Lower leg skin (tissue), 4 donors: ENCODE measurements around the gene C2orf92. TPM values are rescaled to one million over a fixed set of nuclear protein-coding genes. Genes with fewer than 3 reads are reported as not detected.

ENCODE experiments used
- DNase-seq, 2 donors: peaks; one replicate each; pipeline ENCODE4 v3.0.0-alpha.2; 2019; ENCODE audit warnings: low spot score in 2 of 2
- H3K4me3 ChIP-seq: fragments of 200-600 bp; sonication (generic); 2 replicates; pipeline ENCODE4 v1.5.1; 2017; ENCODE audit warnings: mild to moderate bottlenecking, low read depth; ENCODE audit not compliant: poor library complexity, severe bottlenecking
- CTCF ChIP-seq, 3 donors: fragments of 450-650 bp; IDR thresholded peaks; one replicate each; pipeline ENCODE4 v1.5.1; 2016; ENCODE audit warnings: antibody characterized with exemption in 3 of 3, mild to moderate bottlenecking in 3 of 3, moderate library complexity in 2 of 3
- POLR2A ChIP-seq, 2 donors: fragments of 450-650 bp; IDR thresholded peaks; one replicate each; pipeline ENCODE4 v1.6.1; 2016 to 2017; ENCODE audit warnings: antibody characterized with exemption in 2 of 2, mild to moderate bottlenecking in 1 of 2, moderate library complexity in 1 of 2
- WGBS, 2 donors: methylation state at CpG; one replicate each; pipeline ENCODE4 v1.1.5; 2018; 5-methylcytosine and 5-hydroxymethylcytosine counted together
- intact Hi-C: fragments of 100-400 bp; cut with DNase I; formaldehyde crosslinking; loops from one replicate; pipeline ENCODE4 v1.15.0; 2023; ENCODE audit warnings: low total_unique reads
- total RNA-seq, 4 donors: library from RNA; depleted of rRNA; stranded (reverse); fragments of >200 nt; gene quantifications; one replicate each; pipeline ENCODE4 v1.1.0, GENCODE V29; 2016

The C2orf92 gene
- total RNA-seq, 4 donors from 2014 or later, result 5.0 to 20.2 (median 13.4) TPM

GRCh38 chr2:97745474-97746174, 76.1 kb downstream of the C2orf92 start:
- intact Hi-C loops, result no loop called here
- TF ChIP-seq POLR2A (IDR thresholded peaks at IDR 0.05) (no peak), CTCF (IDR thresholded peaks at IDR 0.05) (no peak)
- 54 to 55% methylated on average over 10 of the region's 10 CpGs for WGBS, 2 donors
- DNase-seq, result peak in 1 of 2 donors; percentile 65
- H3K4me3 ChIP-seq, result no peak overlapping the region

GRCh38 chr2:97747285-97747684, 77.8 kb downstream of the C2orf92 start:
- TF ChIP-seq POLR2A (IDR thresholded peaks at IDR 0.05) (no peak), CTCF (IDR thresholded peaks at IDR 0.05) (no peak)
- no peak overlapping the region for H3K4me3 ChIP-seq
- DNase-seq, result no peak
- WGBS, 2 donors, result 73 to 81% methylated on average over 3 of the region's 3 CpGs
- intact Hi-C loops, result no loop called here

DNA sequence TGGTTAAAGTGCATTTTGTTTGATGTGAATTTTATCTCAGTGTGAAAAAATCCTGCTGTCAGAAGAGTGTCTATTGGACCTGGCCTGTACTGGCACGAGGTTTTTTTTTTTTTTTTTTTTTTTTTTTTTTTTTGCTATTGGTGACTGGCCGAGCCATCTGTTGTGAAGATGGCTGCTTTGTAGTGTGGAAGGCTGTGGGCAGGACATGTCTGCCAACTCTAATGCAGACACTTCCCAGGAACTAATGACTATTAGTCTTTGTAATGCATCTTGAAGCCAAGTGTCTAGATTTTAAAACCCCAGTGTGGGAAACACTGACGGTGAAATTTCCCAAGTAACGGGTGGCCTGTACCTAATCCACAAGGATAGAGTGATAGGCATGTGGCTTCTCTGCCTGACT, 78.2 kb downstream of the C2orf92 start:
- 60 to 62% methylated on average over 4 of the region's 4 CpGs for WGBS, 2 donors

GRCh38 chr2:97749581-97749980, 80.1 kb downstream of the C2orf92 start:
- WGBS, 2 donors, result 24 to 36% methylated on average over 5 of the region's 5 CpGs
- TF ChIP-seq POLR2A (IDR thresholded peaks at IDR 0.05), result no peak
- no peak overlapping the region for H3K4me3 ChIP-seq
- intact Hi-C loops, result no loop called here
- no peak for DNase-seq

More for the DNA sequence above, 78.2 kb downstream of the C2orf92 start:
- no peak for TF ChIP-seq POLR2A (IDR thresholded peaks at IDR 0.05)
- no peak for TF ChIP-seq CTCF (IDR thresholded peaks at IDR 0.05)
- H3K4me3 ChIP-seq, result no peak overlapping the region
- DNase-seq, result no peak
- intact Hi-C loops, result no loop called here

DNA sequence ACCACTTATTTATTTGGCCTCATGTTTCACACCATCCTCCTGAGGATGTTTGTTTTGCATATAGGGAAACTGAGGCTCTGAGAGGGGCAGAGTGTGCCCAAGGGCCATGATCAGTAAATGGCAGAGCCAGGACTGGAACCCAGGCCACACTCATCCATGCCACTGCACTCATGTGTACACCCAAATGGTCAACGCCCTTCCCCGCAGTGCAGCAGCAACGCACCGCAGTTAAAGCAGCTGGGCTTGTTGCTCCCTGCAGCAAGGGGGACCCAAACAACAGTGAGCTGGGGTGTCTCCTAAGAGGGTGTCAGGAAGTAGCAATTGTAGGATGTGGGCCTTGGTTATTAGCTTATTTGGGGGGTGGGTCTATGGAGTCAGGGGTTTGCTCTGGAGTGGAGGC, 80.5 kb downstream of the C2orf92 start:
- intact Hi-C loops, result no loop called here

GRCh38 chr2:97751752-97752151, 82.2 kb downstream of the C2orf92 start:
- H3K4me3 ChIP-seq, result no peak overlapping the region
- no peak for TF ChIP-seq POLR2A (IDR thresholded peaks at IDR 0.05)
- no peak for TF ChIP-seq CTCF (IDR thresholded peaks at IDR 0.05)
- WGBS, 2 donors, result 54 to 58% methylated on average over 3 of the region's 3 CpGs
- intact Hi-C loops, result no loop called here
- no peak for DNase-seq

More for the DNA sequence above, 80.5 kb downstream of the C2orf92 start:
- no peak for DNase-seq
- WGBS, 2 donors, result 95 to 98% methylated on average over 4 of the region's 4 CpGs
- TF ChIP-seq POLR2A (IDR thresholded peaks at IDR 0.05) (no peak), CTCF (IDR thresholded peaks at IDR 0.05) (no peak)
- no peak overlapping the region for H3K4me3 ChIP-seq

Other genes starting within 250 kb of the C2orf92 start
- gene ANKRD36B, start 79.8 kb upstream of the C2orf92 start, total RNA-seq, result 10 to 100 TPM; 11.0 to 33.1 (median 12.6) TPM
- gene COX5B, start 23.7 kb upstream of the C2orf92 start, total RNA-seq, result 100 to 1,000 TPM; 206 to 427 (median 359) TPM
- gene ACTR1B, start 5.7 kb upstream of the C2orf92 start, total RNA-seq, result 10 to 100 TPM; 47.3 to 82.3 (median 78.4) TPM
- 1 to 10 TPM; 1.1 to 1.6 (median 1.4) TPM for gene ZAP70, start 43.9 kb downstream of the C2orf92 start, total RNA-seq